Measurements from ENCODE around the gene LARGE1.

LARGE1 gene

DNA sequence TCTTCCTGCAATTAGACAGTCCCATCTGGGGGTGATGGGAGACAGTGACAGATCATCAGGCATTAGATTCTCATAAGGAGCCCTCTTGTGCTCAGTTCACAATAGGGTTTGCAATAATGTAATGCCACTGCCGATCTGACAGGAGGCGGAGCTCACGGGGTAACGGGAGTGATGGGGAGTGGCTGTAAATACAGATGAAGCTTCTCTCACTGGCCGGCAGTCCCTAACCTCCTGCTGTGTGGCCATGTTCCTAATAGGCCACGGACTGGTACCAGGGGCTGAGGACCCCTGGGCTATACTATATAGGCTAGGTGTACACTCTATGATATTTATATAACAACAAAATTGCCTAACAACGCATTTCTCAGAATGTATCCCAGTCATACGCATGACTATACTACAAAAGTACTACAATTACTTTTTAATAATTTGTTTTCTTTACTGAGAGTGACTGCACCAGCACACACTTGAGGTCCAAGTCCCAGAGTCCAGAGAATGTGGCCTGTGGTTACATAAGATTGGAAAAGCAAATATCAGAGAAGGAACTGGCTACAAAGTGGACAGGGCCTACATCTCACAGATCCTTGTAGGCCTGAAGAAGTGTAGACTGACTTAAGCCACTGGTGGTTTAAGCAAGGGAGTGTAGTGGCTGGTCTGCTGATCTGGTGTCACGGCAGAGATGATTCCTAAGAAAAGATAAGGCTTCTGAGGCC is 200.0 kb downstream of the LARGE1 start:
- no peak for DNase-seq (ENCODE audit: low spot score)

GRCh38 chr22:33717694-33718396 is 202.4 kb downstream of the LARGE1 start:
- DNase-seq (ENCODE audit: low spot score) = no peak

- no peak for DNase-seq (ENCODE audit: low spot score)
Measured at GRCh38 chr22:33715237-33715985, 204.9 kb downstream of the LARGE1 start.

GRCh38 chr22:33710326-33710725 is 209.9 kb downstream of the LARGE1 start:
- DNase-seq (ENCODE audit: low spot score) = no peak

GRCh38 chr22:33707581-33707980 is 212.7 kb downstream of the LARGE1 start:
- DNase-seq (ENCODE audit: low spot score) = no peak

- DNase-seq (ENCODE audit: low spot score) = no peak
Measured at GRCh38 chr22:33706100-33706499, 214.2 kb downstream of the LARGE1 start.

DNA sequence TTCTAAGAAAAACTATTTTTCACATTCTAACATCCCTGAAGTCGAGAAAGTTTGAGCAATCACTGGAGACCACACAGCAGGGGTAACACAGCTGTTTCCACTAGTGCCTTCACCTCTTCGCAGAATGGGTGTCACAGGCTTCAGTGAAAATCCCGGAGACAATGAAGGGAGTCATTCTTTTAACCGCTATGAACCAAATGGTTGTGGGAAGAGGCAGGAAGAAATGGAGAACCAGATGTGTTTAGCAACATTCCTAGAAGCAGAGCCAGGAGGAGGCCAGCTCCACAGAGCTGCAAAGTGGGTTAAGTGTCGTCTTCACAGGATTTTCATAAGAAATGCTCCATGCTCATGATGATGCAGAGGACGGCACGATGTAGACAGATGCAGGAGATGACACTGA is 221.1 kb downstream of the LARGE1 start:
- no peak for DNase-seq (ENCODE audit: low spot score)

DNA sequence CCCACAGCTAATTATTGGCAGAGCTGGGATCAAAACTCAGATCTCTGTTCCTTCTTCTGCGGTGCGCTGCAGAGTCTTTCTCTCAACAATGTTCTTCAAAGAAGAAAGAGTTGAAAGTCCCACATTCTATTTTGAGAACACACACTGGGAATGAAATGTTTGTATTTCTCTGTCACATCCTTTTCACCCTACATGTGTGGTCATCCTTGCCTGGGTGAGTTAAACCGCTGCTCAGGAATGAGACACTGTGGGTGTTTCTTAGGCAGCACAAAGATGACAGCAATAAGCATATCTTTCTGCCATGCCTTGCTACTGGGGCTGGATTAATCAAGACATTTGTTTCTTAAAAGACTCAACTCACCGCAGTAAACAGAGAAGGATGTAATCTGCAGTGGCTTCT is 222.6 kb downstream of the LARGE1 start:
- DNase-seq (ENCODE audit: low spot score) = no peak

DNA sequence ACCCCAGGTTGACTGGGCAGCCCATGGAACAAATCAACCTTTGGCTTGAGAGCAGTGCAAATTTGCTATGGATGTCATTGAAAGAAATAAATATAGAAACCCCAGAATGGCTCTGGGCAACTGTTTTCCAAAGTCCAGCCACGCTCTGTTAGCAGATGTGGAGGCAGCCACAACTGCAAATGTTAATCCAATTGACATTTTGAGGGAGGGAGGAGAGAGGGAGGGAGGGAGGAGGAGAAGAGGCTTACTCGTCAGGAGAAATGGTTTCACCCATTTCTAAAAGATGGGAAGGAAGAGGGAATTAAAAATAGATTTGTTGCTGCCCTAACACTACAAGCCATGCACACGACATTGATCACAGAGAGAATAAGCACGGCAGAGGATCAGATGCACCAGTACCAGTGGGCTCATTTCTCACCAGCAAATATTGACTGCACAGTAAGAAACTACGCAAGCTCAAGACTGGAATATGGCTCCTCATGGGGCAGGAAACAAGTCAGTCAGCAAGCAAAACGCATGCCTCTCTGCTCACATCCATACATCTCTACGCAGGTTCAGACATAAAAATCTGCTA is 229.1 kb downstream of the LARGE1 start:
- no peak for DNase-seq (ENCODE audit: low spot score)

DNA sequence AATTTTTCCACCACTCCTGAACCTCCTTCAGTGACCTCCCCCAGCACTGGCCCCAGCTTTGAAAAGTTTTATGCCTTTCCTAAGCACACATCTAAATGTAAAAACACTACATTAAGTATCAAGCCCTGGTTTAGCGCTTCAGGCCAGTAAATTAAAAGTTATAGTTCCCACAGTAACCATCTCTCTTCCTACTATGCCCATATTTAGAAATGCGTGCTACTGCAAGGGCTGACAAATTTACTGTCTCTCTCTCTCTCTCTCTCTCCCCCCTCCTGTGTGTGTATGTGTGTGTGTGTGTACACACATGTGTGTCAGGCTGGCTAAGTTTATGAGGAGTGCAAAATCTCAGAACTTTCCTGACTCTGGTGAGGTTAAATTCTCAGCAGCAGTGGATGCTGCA is 231.4 kb downstream of the LARGE1 start:
- no peak for DNase-seq (ENCODE audit: low spot score)

- DNase-seq (ENCODE audit: low spot score) = no peak
Measured at GRCh38 chr22:33687464-33687863, 232.8 kb downstream of the LARGE1 start.

DNA sequence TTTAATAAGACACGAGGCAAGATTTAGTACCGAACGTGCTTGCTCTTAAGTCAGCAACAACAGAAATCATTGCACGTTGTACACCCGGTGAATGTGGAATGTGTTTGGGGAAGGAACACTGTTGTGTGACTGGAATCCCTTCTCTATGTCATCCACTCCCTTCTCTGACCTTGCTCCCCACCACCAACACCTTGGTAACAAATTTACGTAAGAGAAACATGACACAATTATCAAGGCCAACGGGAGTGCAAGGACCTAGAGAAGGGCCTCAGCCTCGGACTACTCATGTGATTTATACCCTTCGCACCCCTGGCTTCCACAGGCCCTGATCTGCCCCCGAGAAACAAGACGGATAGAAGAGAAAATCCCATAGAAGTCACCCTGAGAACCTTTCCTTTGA is 236.2 kb downstream of the LARGE1 start:
- no peak for DNase-seq (ENCODE audit: low spot score)

- DNase-seq (ENCODE audit: low spot score) = no peak
Measured at GRCh38 chr22:33682927-33683326, 237.3 kb downstream of the LARGE1 start.

DNA sequence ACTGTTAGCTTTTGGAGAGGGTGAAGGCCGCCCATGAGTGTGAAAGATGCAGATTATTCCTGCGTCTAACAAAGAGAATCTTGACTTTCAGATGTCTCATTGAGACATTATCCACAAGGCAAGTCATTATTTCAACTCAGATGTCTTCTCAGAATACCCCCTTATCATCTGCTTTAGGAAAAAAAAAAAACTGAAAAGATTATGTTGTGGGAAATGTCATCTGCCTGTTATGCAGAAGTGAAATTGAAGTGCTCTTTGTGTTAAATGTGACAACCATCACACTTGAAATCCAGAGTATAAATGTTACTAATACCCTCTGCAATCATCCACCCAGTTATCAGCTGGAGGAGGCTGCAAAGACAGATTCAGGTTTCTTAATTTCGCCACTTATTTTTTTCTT is 239.6 kb downstream of the LARGE1 start:
- DNase-seq (ENCODE audit: low spot score) = no peak

- no peak for DNase-seq (ENCODE audit: low spot score)
Measured at GRCh38 chr22:33678523-33678922, 241.8 kb downstream of the LARGE1 start.

GRCh38 chr22:33677536-33677935 is 242.7 kb downstream of the LARGE1 start:
- no peak for DNase-seq (ENCODE audit: low spot score)

GRCh38 chr22:33674357-33674756 is 245.9 kb downstream of the LARGE1 start:
- no peak for DNase-seq (ENCODE audit: low spot score)

DNA sequence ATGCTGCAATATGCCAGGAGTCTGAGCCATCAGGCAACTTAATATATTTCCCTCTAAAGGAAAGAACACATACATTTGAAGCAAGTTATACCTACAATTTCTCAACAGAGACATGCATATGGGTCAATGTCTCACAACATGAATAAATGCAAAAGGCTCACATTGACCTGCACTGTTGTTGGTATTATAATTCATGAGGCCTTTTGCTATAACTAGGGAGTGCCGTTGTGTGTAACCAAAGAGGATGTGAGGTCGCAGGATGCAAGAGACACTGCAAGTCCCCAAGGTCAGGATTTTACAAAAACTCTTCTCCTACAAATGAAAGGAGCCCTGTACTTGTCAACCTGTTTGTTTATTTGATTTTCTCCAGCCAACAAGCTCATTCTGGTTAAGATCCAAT is 250.5 kb downstream of the LARGE1 start:
- DNase-seq (ENCODE audit: low spot score) = no peak

GRCh38 chr22:33666961-33667619 is 253.2 kb downstream of the LARGE1 start:
- no peak for DNase-seq (ENCODE audit: low spot score)

DNA sequence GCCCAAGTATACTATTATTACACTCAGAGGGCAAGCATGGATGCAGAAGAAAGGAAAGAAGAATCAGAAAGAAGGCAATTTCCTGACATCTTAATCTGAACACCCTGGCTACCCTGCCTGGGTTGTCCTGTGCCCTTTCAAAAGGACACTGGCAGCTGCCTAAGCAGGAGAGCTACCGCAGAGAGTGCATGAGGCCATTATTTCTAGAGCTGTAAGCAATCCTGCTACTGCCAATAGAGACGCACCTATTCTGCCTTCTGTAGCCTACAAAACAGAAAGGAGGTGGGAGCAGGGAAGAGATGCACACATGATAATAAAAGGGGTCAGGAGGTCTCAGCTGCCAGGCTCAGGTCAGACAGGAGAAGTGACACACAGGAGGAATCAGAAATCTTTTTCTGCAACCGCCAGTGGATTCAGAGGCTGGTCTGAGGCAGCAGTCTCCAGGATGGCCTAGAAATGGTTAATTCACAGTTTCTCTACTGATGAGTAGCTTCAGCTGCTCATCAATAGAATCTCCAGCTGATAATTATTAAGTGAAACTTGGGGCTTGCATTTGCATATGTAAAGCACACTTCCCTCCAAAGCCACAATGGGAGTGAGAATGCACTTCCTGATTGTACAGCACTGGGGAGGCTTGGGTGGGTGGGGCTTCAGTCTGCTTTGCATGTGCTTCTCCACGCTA is 253.9 kb downstream of the LARGE1 start:
- DNase-seq (ENCODE audit: low spot score) = no peak

DNA sequence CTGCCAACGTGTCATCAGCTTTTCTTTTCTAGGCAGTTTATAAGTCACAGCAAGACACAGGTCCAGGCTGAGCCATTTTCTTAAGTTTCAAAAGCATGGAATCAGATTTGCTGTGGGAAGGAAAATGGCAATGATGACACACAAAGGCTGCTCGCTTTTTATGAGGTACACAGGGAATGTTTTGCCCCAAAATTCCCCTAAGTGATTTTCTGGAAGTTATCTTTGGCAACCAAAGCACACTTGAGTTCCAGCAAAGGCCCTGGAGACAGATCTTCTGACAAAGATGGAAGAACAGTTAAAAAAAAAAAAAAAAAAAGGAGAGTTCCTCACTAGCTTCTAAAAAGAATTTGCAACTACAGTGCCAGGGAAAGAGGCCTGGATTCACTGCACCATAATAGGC is 260.8 kb downstream of the LARGE1 start:
- DNase-seq (ENCODE audit: low spot score) = no peak

- no peak for DNase-seq (ENCODE audit: low spot score)
Measured at GRCh38 chr22:33658775-33659174, 261.5 kb downstream of the LARGE1 start.
